GM12891 (cell line): ENCODE data around the gene PDZD2.

Source experiments
- DNase-seq: peaks from one replicate; pipeline ENCODE4 v3.0.0; 2011; ENCODE audit warnings: low spot score; ENCODE audit not compliant: insufficient read length
- FAIRE-seq: peaks from 2 replicates; lab custom pipeline; 2011; peaks lifted over from hg19 to GRCh38; lab: Jason Lieb, UNC
- PAX5 ChIP-seq: IDR thresholded peaks from 2 replicates; pipeline ENCODE4 v1.6.1; 2011; ENCODE audit warnings: low read length, moderate library complexity, mild to moderate bottlenecking; ENCODE audit not compliant: insufficient read depth, severe bottlenecking
- POLR2A ChIP-seq: IDR thresholded peaks from 2 replicates; pipeline ENCODE4 v1.6.1; 2011; ENCODE audit warnings: low read depth, low read length, control low read depth
- POLR2AphosphoS5 ChIP-seq: IDR thresholded peaks from 2 replicates; pipeline ENCODE4 v1.6.1; 2011; ENCODE audit warnings: low read depth, low read length, control low read depth
- POU2F2 ChIP-seq: IDR thresholded peaks from 2 replicates; pipeline ENCODE4 v1.6.1; 2011; ENCODE audit warnings: low read depth, mild to moderate bottlenecking, control low read depth, low read length, moderate library complexity
- SPI1 ChIP-seq: IDR thresholded peaks from 2 replicates; pipeline ENCODE4 v1.6.1; 2011; ENCODE audit warnings: low read depth, low read length, control low read depth
- TAF1 ChIP-seq: IDR thresholded peaks from 2 replicates; pipeline ENCODE4 v1.6.1; 2011; ENCODE audit warnings: low read depth, low read length, control low read depth

The PDZD2 gene

GRCh38 chr5:32127711-32128110 lies 488.8 kb downstream of the PDZD2 start:
- TF ChIP-seq POLR2AphosphoS5 (no peak), PAX5 (no peak), SPI1 (no peak), POU2F2 (no peak), TAF1 (no peak), POLR2A (no peak)
- DNase-seq (no peak), FAIRE-seq (no peak)

DNA sequence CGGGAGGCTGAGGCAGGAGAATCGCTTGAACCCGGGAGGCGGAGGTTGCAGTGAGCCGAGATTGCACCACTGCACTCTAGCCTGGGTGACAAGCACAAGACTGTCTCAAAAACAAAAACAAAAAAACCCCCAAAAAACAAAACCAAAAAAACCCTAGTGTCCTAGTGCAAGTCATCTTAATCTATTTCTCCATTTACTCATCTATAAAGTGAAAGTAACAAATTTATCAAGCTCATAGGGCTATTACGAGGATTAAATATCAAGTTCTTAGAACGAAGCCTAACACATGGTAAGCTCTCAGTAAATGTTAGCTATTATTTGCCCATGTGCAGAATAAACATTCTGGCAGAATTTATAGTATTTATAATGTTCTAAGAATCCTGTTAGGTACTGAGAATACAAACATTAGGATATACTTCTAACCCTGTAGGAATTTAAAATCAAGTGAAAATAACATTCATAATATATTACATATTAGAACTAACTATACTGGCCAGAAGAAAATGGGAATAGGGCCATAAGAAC lies 490.2 kb downstream of the PDZD2 start:
- no peak for DNase-seq
- TF ChIP-seq SPI1: no peak
- no peak for TF ChIP-seq POLR2A
- TF ChIP-seq POU2F2: no peak
- TF ChIP-seq POLR2AphosphoS5: no peak
- no peak for TF ChIP-seq TAF1
- TF ChIP-seq PAX5: no peak
- FAIRE-seq: no peak

DNA sequence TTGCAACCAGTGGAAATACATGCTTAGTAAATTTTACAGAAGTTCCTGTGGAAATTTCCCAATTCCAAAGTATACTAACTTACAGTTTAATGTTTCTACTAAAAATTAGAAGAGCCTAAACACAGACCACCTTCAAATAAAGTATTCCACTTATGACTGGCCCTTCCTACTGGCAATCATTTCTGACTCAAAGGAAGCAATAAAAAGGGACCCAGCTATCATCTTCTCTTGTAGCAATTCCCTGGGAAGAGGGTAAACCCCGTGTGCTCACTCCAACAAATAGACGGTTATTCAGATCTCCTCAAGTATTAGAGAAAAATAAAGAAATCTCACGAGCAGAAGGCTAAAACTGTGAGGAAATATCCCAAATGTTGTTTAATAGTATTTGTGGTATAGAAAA lies 491.9 kb downstream of the PDZD2 start:
- DNase-seq (no peak), FAIRE-seq (no peak)
- TF ChIP-seq POLR2A (no peak), POLR2AphosphoS5 (no peak), PAX5 (no peak), SPI1 (no peak)

DNA sequence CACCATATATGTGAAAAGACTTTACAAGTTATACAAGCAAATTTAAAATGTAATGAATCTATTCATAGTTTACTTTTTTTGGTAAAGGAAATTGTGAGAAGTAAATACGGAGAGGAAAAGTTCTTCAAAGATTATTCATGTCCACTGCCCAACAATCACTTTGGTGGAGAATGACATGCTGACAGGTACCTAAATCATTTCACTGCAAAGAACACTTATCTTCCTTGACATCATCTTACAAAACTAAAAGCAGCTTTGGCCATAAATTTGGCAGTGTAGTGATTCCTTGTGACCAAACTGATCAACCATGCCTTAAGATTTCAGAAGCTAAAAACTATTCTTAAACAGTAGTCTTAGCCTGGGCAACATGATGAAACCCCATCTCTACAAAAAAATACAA lies 492.7 kb downstream of the PDZD2 start:
- DNase-seq: no peak
- no peak for FAIRE-seq
- no peak for TF ChIP-seq TAF1
- TF ChIP-seq PAX5: no peak
- no peak for TF ChIP-seq POU2F2
- TF ChIP-seq SPI1: no peak
- no peak for TF ChIP-seq POLR2AphosphoS5
- no peak for TF ChIP-seq POLR2A

GRCh38 chr5:32132757-32133156 lies 493.8 kb downstream of the PDZD2 start:
- TF ChIP-seq POLR2A (no peak), POU2F2 (no peak), TAF1 (no peak), SPI1 (no peak), PAX5 (no peak), POLR2AphosphoS5 (no peak)
- DNase-seq (no peak), FAIRE-seq (no peak)

DNA sequence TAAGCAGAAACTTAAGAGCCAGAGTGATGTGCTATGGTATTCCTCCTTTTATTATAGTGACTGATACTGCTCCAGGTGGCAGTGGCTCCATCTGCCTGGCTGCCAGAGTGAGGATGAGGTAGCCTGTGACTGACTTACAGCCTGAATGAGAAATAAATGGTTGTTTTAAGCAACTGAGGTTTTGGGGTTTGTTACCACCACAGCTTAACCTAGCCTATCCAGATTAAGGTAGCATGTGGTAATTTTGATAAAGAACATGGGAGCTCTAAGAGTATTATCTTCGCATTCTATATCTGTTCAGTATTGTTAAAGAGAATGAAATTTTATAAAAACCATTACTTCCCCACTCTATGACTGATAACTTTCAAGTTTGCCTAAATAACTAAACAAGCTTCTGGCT lies 496.2 kb downstream of the PDZD2 start:
- no peak for FAIRE-seq
- no peak for TF ChIP-seq POLR2A
- TF ChIP-seq TAF1: no peak
- no peak for TF ChIP-seq POLR2AphosphoS5
- no peak for TF ChIP-seq PAX5
- TF ChIP-seq SPI1: no peak
- no peak for TF ChIP-seq POU2F2

DNA sequence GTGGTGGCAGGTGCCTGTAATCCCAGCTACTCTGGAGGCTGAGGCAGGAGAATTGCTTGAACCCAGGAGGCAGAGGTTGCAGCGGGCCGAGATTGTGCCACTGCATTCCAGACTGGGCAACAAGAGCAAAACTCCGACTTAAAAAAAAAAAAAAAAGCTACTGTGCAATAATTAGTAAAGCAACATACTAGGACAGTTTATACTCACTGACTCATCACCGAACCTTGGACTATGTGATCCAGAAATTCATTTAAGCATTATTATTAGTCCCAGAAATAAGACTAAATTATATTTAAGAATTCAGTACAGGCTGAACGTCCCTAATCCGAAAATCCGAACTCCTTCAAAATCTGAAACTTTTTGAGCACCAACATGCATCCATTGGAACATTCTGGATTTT lies 497.4 kb downstream of the PDZD2 start:
- no peak for FAIRE-seq
- DNase-seq: no peak
- TF ChIP-seq POLR2AphosphoS5 (no peak), SPI1 (no peak), POLR2A (no peak)

More for the DNA sequence above, 496.2 kb downstream of the PDZD2 start:
- no peak for DNase-seq

GRCh38 chr5:32138839-32139493 lies 500.0 kb downstream of the PDZD2 start:
- FAIRE-seq: no peak
- no peak for TF ChIP-seq TAF1
- TF ChIP-seq POLR2AphosphoS5: no peak
- no peak for TF ChIP-seq POLR2A
- TF ChIP-seq SPI1: no peak
- TF ChIP-seq POU2F2: no peak
- TF ChIP-seq PAX5: no peak
- DNase-seq: no peak

DNA sequence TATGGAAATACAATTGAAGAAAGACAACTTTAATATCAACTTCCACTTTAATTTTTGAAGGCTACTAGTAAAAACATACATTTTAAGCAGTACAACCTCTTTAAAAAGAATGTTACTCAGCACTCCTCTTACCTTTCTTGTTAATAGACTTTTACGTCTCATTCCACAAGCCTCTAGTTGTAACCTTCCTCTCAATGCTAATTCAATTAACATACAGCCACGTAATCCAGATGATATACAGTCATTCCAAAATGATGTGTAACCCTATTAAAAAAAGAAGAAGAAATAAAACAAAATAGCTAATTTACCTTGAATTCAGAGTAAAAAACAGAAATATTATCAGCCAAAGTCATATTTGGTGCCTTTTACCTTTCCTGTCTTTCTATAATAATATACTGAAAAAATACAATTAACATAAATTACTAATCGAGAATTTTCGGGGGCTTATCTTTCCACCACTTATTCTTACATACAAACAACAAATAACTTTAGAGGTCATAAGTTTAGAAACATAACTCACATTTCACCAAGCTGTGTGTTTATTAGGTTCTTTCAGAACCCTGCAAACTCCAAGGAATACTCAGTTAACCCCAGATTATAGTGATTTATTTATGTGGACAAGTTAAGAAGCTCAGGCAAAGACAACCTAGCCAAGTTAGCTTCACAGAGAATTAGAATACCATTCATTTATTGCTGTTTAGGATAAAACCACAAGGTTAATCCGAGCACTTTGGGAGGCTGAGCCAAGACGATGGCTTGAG lies 504.9 kb downstream of the PDZD2 start:
- no peak for DNase-seq
- FAIRE-seq: no peak
- no peak for TF ChIP-seq PAX5
- no peak for TF ChIP-seq POLR2AphosphoS5
- TF ChIP-seq TAF1: no peak
- no peak for TF ChIP-seq POLR2A
- no peak for TF ChIP-seq SPI1
- TF ChIP-seq POU2F2: no peak
